ENCODE measurements around the gene ERC1. TPM values are rescaled to one million over a fixed set of nuclear protein-coding genes. Genes with fewer than 3 reads are reported as not detected.
A peak's percentile ranks its signal among the peaks of the same experiment; 100 is the strongest.

ERC1 gene
- total and polyA plus RNA-seq, 3 experiments from 2014 or later = 11.0 to 24.2 (median 22.6) TPM

DNA sequence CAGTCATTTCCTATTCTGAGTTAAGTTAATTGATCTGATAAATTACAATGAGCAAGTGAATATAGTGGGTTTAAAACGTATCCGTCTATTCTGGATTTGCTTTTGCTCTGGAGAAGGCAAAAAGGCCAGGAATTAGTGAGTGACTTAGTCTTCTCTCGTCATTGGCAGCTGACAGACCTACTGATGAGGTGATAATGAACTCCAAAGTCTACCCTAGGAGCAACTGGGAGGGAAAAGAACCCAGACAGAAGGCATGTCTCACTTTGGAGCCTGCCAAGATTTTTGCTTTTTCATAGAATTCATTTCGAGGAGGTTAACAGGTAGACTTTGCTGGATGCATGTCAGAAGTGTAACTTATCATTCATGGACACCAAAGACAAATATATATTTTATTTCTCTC lies 333.1 kb downstream of the ERC1 start:
- Mint-ChIP-seq H3K4me3 (no peak overlapping the region), H3K4me1 (no peaks in the 10 kb centered on the region), H3K36me3 (peaks cover 0 to 7% (median 3%) of the 10 kb centered on the region in 3 donors), H3K9me3 (no peaks in the 10 kb centered on the region), H3K27ac (no peak overlapping the region), H3K27me3 (no peaks in the 10 kb centered on the region)
- no peak for DNase-seq
- no peak overlapping the region for H3K27ac ChIP-seq (ENCODE audit: low read depth, low read length)
- H3K27me3 ChIP-seq (ENCODE audit: insufficient read depth, low read length, poor library complexity, severe bottlenecking) = no peaks in the 10 kb centered on the region
- no peaks in the 10 kb centered on the region for H3K9me3 ChIP-seq (ENCODE audit: low read length)
- no peaks in the 10 kb centered on the region for H3K36me3 ChIP-seq (ENCODE audit: insufficient read depth, low read length)
- H3K4me3 ChIP-seq (ENCODE audit: low read length) = no peak overlapping the region
- CTCF ChIA-PET = no interaction called here
- no peaks in the 10 kb centered on the region for H3K4me1 ChIP-seq (ENCODE audit: insufficient read depth, low read length)
- POLR2A ChIA-PET = no interaction called here

GRCh38 chr12:1324910-1325309 lies 333.9 kb downstream of the ERC1 start:
- ChIA-PET CTCF (no interaction called here), POLR2A (no interaction called here)
- Histone ChIP-seq H3K27ac (ENCODE audit: low read depth, low read length) (peak overlapping the region; percentile 21), H3K4me3 (ENCODE audit: low read length) (no peak overlapping the region), H3K36me3 (ENCODE audit: insufficient read depth, low read length) (no peaks in the 10 kb centered on the region), H3K4me1 (ENCODE audit: insufficient read depth, low read length) (no peaks in the 10 kb centered on the region), H3K27me3 (ENCODE audit: insufficient read depth, low read length, poor library complexity, severe bottlenecking) (no peaks in the 10 kb centered on the region), H3K9me3 (ENCODE audit: low read length) (no peaks in the 10 kb centered on the region)
- H3K36me3 Mint-ChIP-seq = peaks cover 0 to 7% (median 3%) of the 10 kb centered on the region in 3 donors
- no peaks in the 10 kb centered on the region for H3K9me3 Mint-ChIP-seq
- H3K27me3 Mint-ChIP-seq = no peaks in the 10 kb centered on the region
- no peaks in the 10 kb centered on the region for H3K4me1 Mint-ChIP-seq
- DNase-seq = no peak
- H3K4me3 Mint-ChIP-seq = no peak overlapping the region
- H3K27ac Mint-ChIP-seq = no peak overlapping the region

DNA sequence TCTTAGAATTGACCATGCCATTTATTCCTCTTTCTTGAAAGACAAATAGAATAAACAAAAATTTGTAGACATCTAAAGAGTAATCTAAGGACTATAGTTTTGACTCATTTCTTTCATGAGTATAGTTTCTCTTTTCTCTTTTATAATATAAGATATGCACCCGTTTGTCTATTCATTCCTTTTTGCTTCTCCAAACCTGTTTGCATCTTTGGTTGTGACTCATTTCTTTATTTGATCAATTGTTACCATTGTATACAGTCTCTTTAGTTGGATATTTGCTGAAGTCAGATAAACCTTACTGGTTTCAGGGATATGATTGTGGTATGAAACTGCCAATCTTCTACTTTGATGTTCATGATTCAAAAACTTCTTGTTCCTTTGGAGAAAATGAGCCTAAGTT lies 334.6 kb downstream of the ERC1 start:
- Histone ChIP-seq H3K4me1 (ENCODE audit: insufficient read depth, low read length) (no peaks in the 10 kb centered on the region), H3K27ac (ENCODE audit: low read depth, low read length) (no peak overlapping the region), H3K27me3 (ENCODE audit: insufficient read depth, low read length, poor library complexity, severe bottlenecking) (no peaks in the 10 kb centered on the region), H3K9me3 (ENCODE audit: low read length) (no peaks in the 10 kb centered on the region), H3K4me3 (ENCODE audit: low read length) (no peak overlapping the region), H3K36me3 (ENCODE audit: insufficient read depth, low read length) (no peaks in the 10 kb centered on the region)
- Mint-ChIP-seq H3K9me3 (no peaks in the 10 kb centered on the region), H3K4me1 (no peaks in the 10 kb centered on the region), H3K27me3 (no peaks in the 10 kb centered on the region), H3K4me3 (no peak overlapping the region), H3K27ac (no peak overlapping the region), H3K36me3 (peaks cover 0 to 7% (median 3%) of the 10 kb centered on the region in 3 donors)
- CTCF ChIA-PET = no interaction called here
- DNase-seq = no peak
- POLR2A ChIA-PET = no interaction called here

DNA sequence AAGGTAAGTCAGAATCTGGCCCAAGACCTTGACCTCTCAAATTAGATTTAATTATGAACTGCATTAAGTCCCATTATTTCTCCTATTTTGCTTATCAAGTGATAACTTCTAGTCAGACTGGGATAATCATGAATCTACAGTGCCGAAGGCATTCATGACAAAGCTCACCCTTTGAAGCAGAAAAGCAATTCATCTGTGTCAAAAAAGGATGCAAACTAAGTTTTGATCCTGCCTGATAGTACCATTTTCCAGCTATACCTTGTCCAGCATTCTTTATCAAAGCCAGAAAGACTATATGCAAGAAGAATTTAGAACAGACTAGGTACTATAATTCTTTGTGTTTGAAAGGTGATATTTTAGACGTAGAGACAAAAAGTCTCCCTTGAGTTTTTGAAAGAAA lies 335.2 kb downstream of the ERC1 start:
- H3K27me3 Mint-ChIP-seq = no peaks in the 10 kb centered on the region
- no peaks in the 10 kb centered on the region for H3K9me3 Mint-ChIP-seq
- no peaks in the 10 kb centered on the region for H3K36me3 ChIP-seq (ENCODE audit: insufficient read depth, low read length)
- DNase-seq = no peak
- no peaks in the 10 kb centered on the region for H3K4me1 Mint-ChIP-seq
- no peak overlapping the region for H3K27ac ChIP-seq (ENCODE audit: low read depth, low read length)
- H3K4me1 ChIP-seq (ENCODE audit: insufficient read depth, low read length) = no peaks in the 10 kb centered on the region
- no peak overlapping the region for H3K4me3 Mint-ChIP-seq
- H3K4me3 ChIP-seq (ENCODE audit: low read length) = no peak overlapping the region
- H3K27ac Mint-ChIP-seq = no peak overlapping the region
- H3K36me3 Mint-ChIP-seq = peaks cover 0 to 7% (median 3%) of the 10 kb centered on the region in 3 donors
- ChIA-PET CTCF (no interaction called here), POLR2A (no interaction called here)
- no peaks in the 10 kb centered on the region for H3K9me3 ChIP-seq (ENCODE audit: low read length)
- H3K27me3 ChIP-seq (ENCODE audit: insufficient read depth, low read length, poor library complexity, severe bottlenecking) = no peaks in the 10 kb centered on the region

DNA sequence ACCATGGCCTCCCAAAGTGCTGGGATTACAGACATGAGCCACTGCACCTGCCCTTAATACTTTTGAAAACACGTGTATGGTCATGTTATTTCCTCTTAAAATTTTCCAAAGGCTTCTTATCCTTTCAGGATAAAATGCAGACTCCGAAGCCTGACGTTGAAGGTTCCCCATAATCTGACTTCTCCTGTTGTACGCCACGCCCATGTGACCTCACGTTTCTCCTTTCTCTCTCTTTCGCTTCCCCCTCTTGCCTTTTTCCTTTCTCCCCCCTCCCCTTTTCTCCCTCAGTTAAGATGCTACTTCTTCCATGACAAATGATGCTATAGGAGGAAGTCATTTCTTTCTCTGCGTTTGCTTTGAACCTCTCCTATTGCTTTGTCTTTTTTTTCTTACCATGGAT lies 337.4 kb downstream of the ERC1 start:
- H3K9me3 Mint-ChIP-seq = no peaks in the 10 kb centered on the region
- no peak overlapping the region for H3K27ac Mint-ChIP-seq
- no peak overlapping the region for H3K4me3 Mint-ChIP-seq
- Histone ChIP-seq H3K4me3 (ENCODE audit: low read length) (no peak overlapping the region), H3K4me1 (ENCODE audit: insufficient read depth, low read length) (no peaks in the 10 kb centered on the region), H3K27me3 (ENCODE audit: insufficient read depth, low read length, poor library complexity, severe bottlenecking) (no peaks in the 10 kb centered on the region), H3K36me3 (ENCODE audit: insufficient read depth, low read length) (no peaks in the 10 kb centered on the region), H3K9me3 (ENCODE audit: low read length) (no peaks in the 10 kb centered on the region), H3K27ac (ENCODE audit: low read depth, low read length) (no peak overlapping the region)
- H3K36me3 Mint-ChIP-seq = peaks cover 4 to 10% (median 6%) of the 10 kb centered on the region in 3 donors
- no peaks in the 10 kb centered on the region for H3K4me1 Mint-ChIP-seq
- ChIA-PET CTCF (no interaction called here), POLR2A (no interaction called here)
- no peaks in the 10 kb centered on the region for H3K27me3 Mint-ChIP-seq
- no peak for DNase-seq

DNA sequence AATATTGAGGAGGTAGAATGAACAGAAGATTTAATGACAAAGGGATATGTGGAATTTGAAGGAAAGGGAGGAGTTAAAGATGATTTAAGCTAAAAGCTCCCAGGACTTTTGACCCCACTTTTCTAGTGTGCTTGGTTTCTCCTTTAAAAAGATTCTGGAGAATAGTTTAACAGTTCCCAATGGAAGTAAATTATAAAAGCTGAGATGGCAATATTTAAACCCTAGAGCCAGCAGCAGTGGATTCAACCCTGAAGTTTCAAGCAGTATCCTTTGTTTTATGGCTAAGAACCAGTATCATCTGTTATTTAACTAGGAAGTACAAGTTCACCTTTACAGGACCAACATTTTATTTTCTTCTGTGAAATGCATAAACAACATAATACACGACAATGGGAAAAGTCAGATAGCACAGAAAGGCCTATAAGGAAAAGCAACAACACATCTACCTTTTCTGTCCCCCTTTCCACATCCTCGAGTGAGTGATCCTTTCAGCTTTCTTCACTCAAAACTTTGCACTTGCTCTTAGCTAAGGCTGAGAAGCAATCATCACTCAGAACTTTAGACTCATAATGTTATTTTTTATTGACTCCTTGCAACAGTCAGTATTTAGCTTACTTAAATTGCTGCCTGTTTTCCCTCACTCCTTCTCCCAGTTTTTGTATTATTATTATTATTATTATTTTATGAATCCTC lies 338.9 kb downstream of the ERC1 start:
- Histone ChIP-seq H3K9me3 (ENCODE audit: low read length) (no peaks in the 10 kb centered on the region), H3K4me1 (ENCODE audit: insufficient read depth, low read length) (no peaks in the 10 kb centered on the region), H3K4me3 (ENCODE audit: low read length) (no peak overlapping the region), H3K27me3 (ENCODE audit: insufficient read depth, low read length, poor library complexity, severe bottlenecking) (no peaks in the 10 kb centered on the region), H3K36me3 (ENCODE audit: insufficient read depth, low read length) (no peaks in the 10 kb centered on the region), H3K27ac (ENCODE audit: low read depth, low read length) (no peak overlapping the region)
- DNase-seq = no peak
- ChIA-PET POLR2A (no interaction called here), CTCF (no interaction called here)
- Mint-ChIP-seq H3K36me3 (peaks cover 6 to 8% (median 7%) of the 10 kb centered on the region in 3 donors), H3K27ac (no peak overlapping the region), H3K4me1 (peaks cover 0 to 2% (median 0%) of the 10 kb centered on the region in 3 donors), H3K4me3 (no peak overlapping the region), H3K9me3 (no peaks in the 10 kb centered on the region), H3K27me3 (no peaks in the 10 kb centered on the region)

- H3K27me3 ChIP-seq (ENCODE audit: insufficient read depth, low read length, poor library complexity, severe bottlenecking) = no peaks in the 10 kb centered on the region
- Mint-ChIP-seq H3K4me1 (peaks cover 0 to 2% (median 0%) of the 10 kb centered on the region in 3 donors), H3K9me3 (no peaks in the 10 kb centered on the region), H3K27ac (no peak overlapping the region), H3K27me3 (no peaks in the 10 kb centered on the region), H3K4me3 (no peak overlapping the region), H3K36me3 (peaks cover 6 to 9% (median 8%) of the 10 kb centered on the region in 3 donors)
- no peak overlapping the region for H3K4me3 ChIP-seq (ENCODE audit: low read length)
- DNase-seq = no peak
- POLR2A ChIA-PET = no interaction called here
- no peaks in the 10 kb centered on the region for H3K4me1 ChIP-seq (ENCODE audit: insufficient read depth, low read length)
- CTCF ChIA-PET = no interaction called here
- no peaks in the 10 kb centered on the region for H3K36me3 ChIP-seq (ENCODE audit: insufficient read depth, low read length)
- H3K27ac ChIP-seq (ENCODE audit: low read depth, low read length) = no peak overlapping the region
- H3K9me3 ChIP-seq (ENCODE audit: low read length) = no peaks in the 10 kb centered on the region
Observed at GRCh38 chr12:1330477-1330827, 339.4 kb downstream of the ERC1 start.

GRCh38 chr12:1332327-1332726 lies 341.3 kb downstream of the ERC1 start:
- no peak overlapping the region for H3K27ac ChIP-seq (ENCODE audit: low read depth, low read length)
- ChIA-PET CTCF (no interaction called here), POLR2A (no interaction called here)
- Mint-ChIP-seq H3K27me3 (no peaks in the 10 kb centered on the region), H3K4me1 (peaks cover 0 to 2% (median 1%) of the 10 kb centered on the region in 3 donors), H3K4me3 (no peak overlapping the region), H3K36me3 (peaks cover 6 to 9% (median 8%) of the 10 kb centered on the region in 3 donors), H3K27ac (no peak overlapping the region), H3K9me3 (no peaks in the 10 kb centered on the region)
- H3K4me3 ChIP-seq (ENCODE audit: low read length) = no peak overlapping the region
- DNase-seq = no peak
- no peaks in the 10 kb centered on the region for H3K4me1 ChIP-seq (ENCODE audit: insufficient read depth, low read length)
- no peaks in the 10 kb centered on the region for H3K36me3 ChIP-seq (ENCODE audit: insufficient read depth, low read length)
- H3K9me3 ChIP-seq (ENCODE audit: low read length) = no peaks in the 10 kb centered on the region
- H3K27me3 ChIP-seq (ENCODE audit: insufficient read depth, low read length, poor library complexity, severe bottlenecking) = no peaks in the 10 kb centered on the region

Measured in CD8-positive, alpha-beta memory T cell (primary cell).